Activated T-helper 1 cell treated with anti-CD3 and anti-CD28 coated beads, Interleukin-12 subunit alpha, Interleukin-12 subunit beta, Interleukin-2, Interleukin-4 antibody, amounts not matched to agents 30 ng/mL and 10 ng/mL and 1 ng/mL, durations not matched to agents 14 hours and 24 hours and 36 hours (primary cell): ENCODE measurements around the gene TSHZ2. TPM values are rescaled to one million over a fixed set of nuclear protein-coding genes. Genes with fewer than 3 reads are reported as not detected.
A peak's percentile ranks its signal among the peaks of the same experiment; 100 is the strongest.

ENCODE experiments used
- DNase-seq: peaks from one replicate; pipeline ENCODE4 v3.0.0; 2021; ENCODE audit warnings: low spot score
- H3K27ac Mint-ChIP-seq: one replicate; pipeline ENCODE4 v1.8.0; 2021; ENCODE audit warnings: mild to moderate bottlenecking, mixed read lengths
- H3K27me3 Mint-ChIP-seq: one replicate; pipeline ENCODE4 v1.8.0; 2022; ENCODE audit warnings: mild to moderate bottlenecking, moderate library complexity, mixed read lengths; ENCODE audit not compliant: insufficient read depth
- H3K36me3 Mint-ChIP-seq: one replicate; pipeline ENCODE4 v1.8.0; 2021; ENCODE audit warnings: low read depth, mixed read lengths
- H3K4me1 Mint-ChIP-seq: one replicate; pipeline ENCODE4 v1.8.0; 2021; ENCODE audit warnings: low read depth, mixed read lengths
- H3K4me3 Mint-ChIP-seq: one replicate; pipeline ENCODE4 v1.8.0; 2021; ENCODE audit warnings: mild to moderate bottlenecking, moderate library complexity, mixed read lengths
- H3K9me3 Mint-ChIP-seq: one replicate; pipeline ENCODE4 v1.8.0; 2021; ENCODE audit warnings: mixed read lengths
- intact Hi-C: fragments of 100-400 bp; cut with micrococcal nuclease; formaldehyde crosslinking; loops from one replicate; pipeline ENCODE4 v1.15.1; 2024
- total RNA-seq: library from RNA; stranded (reverse); gene quantifications from 2 replicates; pipeline ENCODE4 v1.2.3, GENCODE V29; 2022

The TSHZ2 gene
- total RNA-seq, 1 donor from 2014 or later, result 26.0 TPM

DNA sequence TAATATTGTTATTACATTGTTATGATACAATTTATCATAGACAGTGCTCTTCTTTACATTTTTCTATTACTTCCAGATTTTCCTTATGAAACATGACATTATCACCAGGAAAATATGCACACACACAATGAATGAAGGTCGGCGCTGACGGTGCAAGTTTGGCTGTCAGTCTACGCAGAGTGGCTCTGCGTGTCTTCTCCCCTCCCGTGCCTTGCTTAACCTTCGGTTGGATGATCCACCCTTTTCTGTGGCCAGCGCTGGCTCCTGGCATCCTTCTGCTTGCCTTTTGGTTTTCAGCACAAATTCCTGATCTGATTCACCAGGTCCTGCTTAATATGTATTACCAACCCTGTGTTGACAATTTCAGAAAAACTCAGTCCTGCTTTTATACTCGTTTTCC, 157.4 kb downstream of the TSHZ2 start:
- DNase-seq, result no peak
- intact Hi-C loops, result no loop called here
- Mint-ChIP-seq H3K27ac (no peak overlapping the region), H3K4me3 (no peak overlapping the region), H3K27me3 (no peaks in the 10 kb centered on the region), H3K36me3 (peaks cover 6% of the 10 kb centered on the region), H3K4me1 (peaks cover 51% of the 10 kb centered on the region), H3K9me3 (no peaks in the 10 kb centered on the region)

DNA sequence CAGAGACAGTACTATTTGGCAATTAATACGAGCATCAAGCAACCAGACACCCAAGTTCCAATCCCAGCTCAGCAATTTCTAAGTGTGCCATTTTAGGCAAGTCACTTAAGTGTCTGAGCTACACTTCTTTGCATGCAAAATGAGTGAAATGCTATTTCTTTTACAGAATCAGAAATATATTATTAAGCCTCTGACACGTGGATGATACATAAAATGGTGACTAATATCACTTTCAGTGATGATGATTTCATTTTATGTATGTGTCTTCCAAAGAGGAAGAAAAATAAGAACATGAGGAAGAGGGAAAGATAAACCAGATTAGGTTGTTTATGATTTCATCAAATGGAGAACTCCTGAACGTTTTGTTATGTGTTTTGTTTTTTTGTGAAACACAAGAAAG, 158.6 kb downstream of the TSHZ2 start:
- Mint-ChIP-seq H3K27me3 (peaks cover 2% of the 10 kb centered on the region), H3K4me3 (no peak overlapping the region), H3K4me1 (peaks cover 51% of the 10 kb centered on the region), H3K9me3 (no peaks in the 10 kb centered on the region), H3K27ac (no peak overlapping the region), H3K36me3 (peaks cover 10% of the 10 kb centered on the region)
- intact Hi-C loops, result no loop called here
- DNase-seq, result no peak

DNA sequence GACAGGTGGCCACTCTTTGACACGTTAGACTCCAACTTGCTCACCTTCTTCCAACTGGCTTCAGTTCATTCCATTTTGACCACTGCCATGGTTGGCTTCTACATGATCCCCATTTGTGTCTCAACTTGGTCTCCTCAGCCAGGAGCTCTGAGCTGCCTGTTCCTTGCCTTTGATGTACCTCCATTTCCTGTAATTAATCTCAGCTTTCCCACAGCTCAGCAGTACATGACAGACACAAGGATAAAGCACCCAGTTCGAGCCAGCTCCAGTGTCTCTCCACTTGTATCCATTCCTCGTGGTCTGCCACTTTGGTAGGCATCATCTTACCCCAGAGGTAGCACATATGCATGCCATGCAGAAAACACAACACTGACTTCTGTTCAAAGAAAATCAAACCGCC, 161.0 kb downstream of the TSHZ2 start:
- Mint-ChIP-seq H3K27ac (no peak overlapping the region), H3K4me3 (no peak overlapping the region)

DNA sequence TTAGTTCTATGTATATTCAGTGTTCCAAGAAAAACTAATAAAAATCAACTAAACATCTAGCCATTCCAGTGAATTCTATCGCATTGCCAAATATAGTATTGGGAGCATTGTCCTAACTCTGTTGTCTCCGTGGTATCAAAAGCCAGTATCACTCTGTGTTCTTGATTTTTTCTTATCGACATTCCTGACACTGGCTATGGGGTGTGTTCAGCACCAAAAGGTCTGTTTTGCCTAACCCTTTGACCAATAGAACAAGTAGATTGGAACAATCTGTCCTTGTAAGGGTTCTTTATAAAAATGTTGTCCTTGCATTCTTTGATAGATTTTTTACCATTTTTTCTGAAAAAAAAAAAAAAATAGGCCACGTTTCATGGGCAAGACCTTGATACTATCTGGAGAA, 161.5 kb downstream of the TSHZ2 start:
- H3K27ac Mint-ChIP-seq, result no peak overlapping the region
- no peaks in the 10 kb centered on the region for H3K9me3 Mint-ChIP-seq
- peaks cover 30% of the 10 kb centered on the region for H3K4me1 Mint-ChIP-seq
- H3K27me3 Mint-ChIP-seq, result peaks cover 2% of the 10 kb centered on the region
- peaks cover 5% of the 10 kb centered on the region for H3K36me3 Mint-ChIP-seq
- intact Hi-C loops, result no loop called here
- DNase-seq, result no peak
- H3K4me3 Mint-ChIP-seq, result no peak overlapping the region

More for the DNA sequence above, 161.0 kb downstream of the TSHZ2 start:
- H3K27me3 Mint-ChIP-seq, result peaks cover 2% of the 10 kb centered on the region
- peaks cover 8% of the 10 kb centered on the region for H3K36me3 Mint-ChIP-seq
- intact Hi-C loops, result no loop called here
- DNase-seq, result no peak
- peaks cover 29% of the 10 kb centered on the region for H3K4me1 Mint-ChIP-seq
- H3K9me3 Mint-ChIP-seq, result no peaks in the 10 kb centered on the region

DNA sequence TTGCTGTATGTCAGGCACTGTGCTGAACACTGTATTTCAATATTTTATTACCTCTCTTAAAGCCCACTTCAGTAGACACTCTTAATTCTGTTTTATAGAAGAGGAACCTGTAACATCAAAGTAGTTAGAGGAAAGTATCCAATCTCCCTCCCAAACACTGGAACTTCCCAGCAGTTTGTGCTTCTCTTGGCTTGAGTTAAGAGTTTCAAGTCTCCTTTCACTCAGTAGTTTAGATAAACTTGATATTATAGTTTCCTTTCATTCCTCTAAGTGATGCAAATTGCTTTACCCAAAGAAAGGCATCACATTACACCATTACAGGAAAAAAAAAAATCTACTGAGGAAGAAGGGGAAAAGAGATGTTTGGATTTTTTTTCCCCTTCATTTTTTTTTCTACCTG, 164.3 kb downstream of the TSHZ2 start:
- intact Hi-C loops, result no loop called here
- DNase-seq, result no peak
- Mint-ChIP-seq H3K36me3 (peaks cover 5% of the 10 kb centered on the region), H3K4me1 (peaks cover 38% of the 10 kb centered on the region), H3K27ac (no peak overlapping the region), H3K9me3 (no peaks in the 10 kb centered on the region), H3K27me3 (peaks cover 2% of the 10 kb centered on the region), H3K4me3 (no peak overlapping the region)

DNA sequence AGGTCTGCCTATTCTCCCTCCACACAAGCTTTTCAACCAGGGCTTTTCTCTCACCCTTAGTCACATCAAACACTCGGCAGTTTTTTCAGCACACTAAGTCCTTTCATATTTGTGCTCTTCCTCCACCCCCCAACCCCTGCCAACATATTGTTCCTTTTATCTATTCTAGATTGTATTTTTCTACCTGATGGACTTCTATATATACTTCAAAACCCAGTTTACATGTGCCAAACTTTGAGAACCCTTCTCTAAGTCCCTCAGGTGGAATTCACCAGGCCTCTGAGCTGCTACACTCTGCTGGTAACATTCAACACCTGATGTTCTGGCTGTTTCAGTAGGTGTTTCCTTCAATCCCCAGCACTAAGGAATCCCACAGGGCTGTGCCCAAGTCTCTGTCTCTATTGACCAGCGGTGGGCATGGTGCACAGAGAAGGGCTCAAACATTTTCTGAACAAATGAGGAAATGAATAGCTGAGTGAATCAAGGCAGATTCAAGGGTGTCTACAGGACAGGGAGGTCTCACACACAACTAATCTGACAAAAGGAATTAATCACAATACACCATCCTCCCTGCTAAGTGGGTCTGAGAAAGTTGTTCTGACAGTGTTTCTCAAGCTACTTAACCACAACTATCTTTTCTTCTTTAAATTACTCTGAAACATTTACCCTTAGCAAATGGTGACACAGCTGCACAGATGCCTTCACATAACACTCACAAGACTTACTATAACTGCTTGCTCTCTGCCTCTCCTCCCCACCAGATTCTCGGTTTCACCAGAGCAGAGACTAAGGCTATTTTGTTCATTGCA, 166.5 kb downstream of the TSHZ2 start:
- Mint-ChIP-seq H3K4me1 (peaks cover 31% of the 10 kb centered on the region), H3K27me3 (peaks cover 2% of the 10 kb centered on the region), H3K4me3 (no peak overlapping the region), H3K36me3 (peaks cover 7% of the 10 kb centered on the region), H3K27ac (peak overlapping the region; percentile 76), H3K9me3 (peaks cover 7% of the 10 kb centered on the region)
- no peak for DNase-seq
- intact Hi-C loops, result loop anchor here (2.0 kb wide), 1 partner anchor 164 kb away; no protein-coding TSS in a partner anchor

DNA sequence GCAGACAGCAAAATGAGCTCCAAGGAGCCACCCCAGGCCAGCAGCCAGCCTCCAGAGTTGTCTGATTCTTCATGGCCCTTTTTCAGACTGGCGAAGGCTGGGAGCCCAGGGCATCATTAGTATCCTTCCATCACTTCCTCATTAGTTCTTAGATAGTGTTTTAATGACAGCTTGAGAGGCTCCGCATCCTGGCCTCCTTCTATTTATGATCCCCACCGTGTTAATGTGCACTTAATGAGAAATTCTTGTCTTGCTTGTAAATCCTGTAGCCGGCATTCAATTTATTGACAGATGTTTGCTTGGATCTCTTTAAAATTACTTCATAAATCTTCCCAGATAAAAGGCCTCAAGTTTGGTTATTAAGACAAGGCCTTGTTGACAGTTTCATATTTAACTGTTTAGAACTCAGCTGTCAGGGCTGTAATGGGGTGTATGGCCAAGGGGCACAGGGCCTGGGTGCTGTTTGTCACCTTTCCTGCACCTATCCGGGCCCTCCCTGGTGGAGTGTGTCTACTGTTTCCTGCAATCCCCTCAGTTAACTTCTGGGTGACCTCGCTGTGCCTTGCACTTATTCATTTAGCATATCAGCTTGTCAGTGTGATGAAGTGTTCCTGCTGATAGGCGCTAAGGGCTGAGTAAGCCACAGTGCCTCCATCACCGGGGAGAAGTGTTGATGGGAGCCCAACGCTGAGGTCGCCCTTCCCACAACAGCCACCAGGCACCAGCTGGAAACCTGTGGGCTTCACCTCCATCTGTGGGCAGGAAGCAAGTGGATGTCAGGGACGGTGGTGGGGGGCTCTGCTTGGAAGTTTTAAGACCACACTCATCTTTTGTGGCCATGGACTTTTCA, 169.3 kb downstream of the TSHZ2 start:
- Mint-ChIP-seq H3K27me3 (no peaks in the 10 kb centered on the region), H3K27ac (peak overlapping the region; percentile 35), H3K9me3 (peaks cover 7% of the 10 kb centered on the region), H3K4me3 (no peak overlapping the region), H3K4me1 (peaks cover 46% of the 10 kb centered on the region), H3K36me3 (peaks cover 6% of the 10 kb centered on the region)
- intact Hi-C loops, result no loop called here
- DNase-seq, result no peak

DNA sequence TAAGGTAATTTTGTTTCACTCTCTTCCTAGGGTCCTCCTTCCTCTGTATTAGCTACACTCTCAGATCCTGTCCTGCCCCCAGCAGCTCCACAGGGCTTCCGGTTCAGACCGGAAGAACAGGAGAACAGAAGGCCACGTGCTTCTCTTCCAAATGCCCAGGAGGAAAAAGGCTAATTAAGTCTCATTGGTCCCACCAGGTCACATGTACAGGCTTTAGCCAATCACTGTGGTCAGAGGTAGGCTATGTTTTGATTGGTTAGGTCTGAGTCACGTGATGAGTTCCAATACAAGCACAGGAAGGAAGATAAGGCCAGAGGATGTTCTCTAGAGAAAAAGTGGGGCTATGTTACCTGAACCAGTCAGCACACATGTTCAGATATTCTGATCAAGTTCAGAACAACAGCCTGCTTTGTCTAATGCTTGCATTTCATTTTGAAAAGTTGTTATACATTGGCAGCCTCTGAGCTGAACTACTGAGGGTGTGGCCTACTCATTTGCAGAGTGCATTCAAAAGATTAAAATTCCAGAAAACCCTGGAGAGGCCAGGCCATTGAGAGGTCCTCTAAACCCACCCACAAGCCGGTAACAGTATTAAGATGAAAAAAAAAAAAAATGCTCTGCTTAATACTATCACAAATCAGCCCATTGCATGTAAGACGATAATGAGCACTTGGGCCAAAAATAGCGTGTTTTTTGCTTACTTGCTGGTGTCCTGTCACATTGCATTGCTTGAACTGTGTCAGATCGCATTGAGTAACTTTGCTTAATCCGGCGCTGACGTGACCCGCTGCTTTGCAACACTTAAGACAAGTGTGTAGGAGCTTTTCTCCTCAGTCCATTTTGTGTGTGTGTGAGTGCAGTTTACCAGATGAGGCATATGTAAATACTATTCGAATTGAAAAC, 170.3 kb downstream of the TSHZ2 start:
- Mint-ChIP-seq H3K4me3 (no peak overlapping the region), H3K4me1 (peaks cover 54% of the 10 kb centered on the region), H3K27me3 (no peaks in the 10 kb centered on the region), H3K27ac (peak overlapping the region; percentile 70), H3K36me3 (peaks cover 6% of the 10 kb centered on the region), H3K9me3 (peaks cover 7% of the 10 kb centered on the region)
- intact Hi-C loops, result no loop called here
- DNase-seq, result no peak

DNA sequence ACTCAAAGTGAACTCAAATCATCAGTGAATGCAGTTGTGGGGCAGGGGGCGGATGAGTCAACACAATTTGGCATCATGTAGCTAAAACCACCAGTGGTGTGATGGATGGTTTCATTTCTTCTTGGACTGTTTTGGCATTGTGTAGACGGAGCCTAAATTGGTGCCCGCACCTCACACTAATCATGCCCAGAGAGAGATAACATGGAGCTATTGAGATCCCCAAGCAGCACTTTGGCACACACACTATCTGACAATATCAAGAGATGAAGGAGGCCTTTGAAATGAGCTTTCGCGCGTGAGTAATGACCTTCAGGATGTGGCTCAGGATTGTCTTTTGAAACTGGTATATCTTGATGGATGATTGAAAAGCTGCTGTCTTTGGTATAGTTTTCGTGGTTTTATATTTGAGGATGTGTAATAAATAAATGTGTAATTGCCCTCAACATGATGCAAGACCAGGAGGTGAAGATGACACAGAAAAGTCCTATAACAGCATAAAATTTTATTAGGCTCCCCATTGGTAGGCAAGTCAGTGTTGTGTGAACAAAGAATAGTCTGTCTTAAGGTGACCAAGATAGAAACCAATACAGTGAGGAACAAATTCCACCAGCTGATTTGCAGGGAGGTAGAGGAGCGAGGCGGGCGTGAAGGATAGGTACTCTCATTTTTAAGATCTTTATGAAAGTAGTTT, 174.2 kb downstream of the TSHZ2 start:
- Mint-ChIP-seq H3K9me3 (peaks cover 7% of the 10 kb centered on the region), H3K36me3 (peaks cover 6% of the 10 kb centered on the region), H3K27me3 (no peaks in the 10 kb centered on the region), H3K27ac (peak overlapping the region; percentile 87), H3K4me3 (peak overlapping the region; percentile 44), H3K4me1 (peaks cover 57% of the 10 kb centered on the region)
- intact Hi-C loops, result loop anchor here (1.0 to 5.0 kb wide), 11 partner anchors 8 to 839 kb away; no protein-coding TSS in a partner anchor
- DNase-seq, result no peak

DNA sequence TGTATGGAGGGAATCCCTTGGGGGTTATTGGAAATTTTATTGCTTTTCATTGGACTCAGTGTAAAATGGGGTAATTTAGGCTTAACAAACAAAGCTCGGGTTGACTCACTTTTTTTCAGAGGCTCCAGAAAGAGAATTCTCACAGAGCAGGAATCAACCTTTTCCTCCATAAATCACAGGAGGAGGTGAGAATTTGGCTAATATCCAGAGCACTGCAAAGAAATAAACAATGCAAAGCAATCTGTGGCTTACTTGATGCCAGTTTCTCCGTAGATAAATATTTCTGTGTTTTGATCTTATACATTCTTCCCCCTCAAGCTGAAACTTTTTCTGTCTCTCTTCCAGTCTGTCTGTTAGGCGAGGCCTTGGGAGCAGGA, 176.6 kb downstream of the TSHZ2 start:
- DNase-seq, result no peak
- Mint-ChIP-seq H3K9me3 (no peaks in the 10 kb centered on the region), H3K4me1 (peaks cover 59% of the 10 kb centered on the region), H3K27me3 (no peaks in the 10 kb centered on the region), H3K4me3 (peak overlapping the region; percentile 45), H3K36me3 (peaks cover 4% of the 10 kb centered on the region), H3K27ac (peak overlapping the region; percentile 75)
- intact Hi-C loops, result loop anchor here (5.0 kb wide), 2 partner anchors 736 to 841 kb away; no protein-coding TSS in a partner anchor

DNA sequence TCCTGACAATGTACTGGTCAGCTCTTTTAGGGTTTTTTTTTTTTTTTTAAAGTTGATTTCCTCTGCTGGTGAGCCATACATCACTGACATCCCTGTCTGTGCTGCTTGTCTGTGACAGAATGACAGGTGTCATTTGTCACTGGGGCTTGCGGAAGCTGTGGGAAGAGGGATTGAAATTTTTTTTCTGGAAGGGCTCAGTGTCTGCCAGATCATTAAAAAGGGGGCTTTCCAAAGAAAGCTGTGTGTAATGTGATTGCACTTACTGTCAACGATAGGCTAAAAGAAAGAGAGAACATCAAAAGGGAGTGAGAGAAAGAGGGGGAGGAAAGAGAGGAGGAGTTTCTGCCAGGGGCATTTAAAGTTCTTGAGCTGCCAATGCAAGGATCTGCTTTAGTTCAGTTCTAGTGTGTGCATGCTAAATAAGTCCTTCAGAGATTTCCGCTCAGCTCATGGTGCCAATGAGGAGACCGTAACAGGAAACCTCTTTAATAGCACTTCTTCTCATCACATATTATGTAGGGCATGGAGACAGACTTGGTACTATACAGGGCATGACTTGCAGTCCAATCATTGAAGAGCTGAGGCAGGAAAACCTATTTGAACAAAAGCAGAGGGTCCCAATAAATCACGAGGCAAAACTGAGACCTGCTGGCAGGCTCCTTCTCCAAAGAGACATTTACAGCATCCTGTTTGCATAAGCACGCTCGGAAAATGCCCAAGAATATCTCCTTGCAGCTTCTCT, 177.2 kb downstream of the TSHZ2 start:
- Mint-ChIP-seq H3K9me3 (no peaks in the 10 kb centered on the region), H3K27ac (peak overlapping the region; percentile 75), H3K4me1 (peaks cover 64% of the 10 kb centered on the region), H3K27me3 (no peaks in the 10 kb centered on the region), H3K4me3 (peak overlapping the region; percentile 45), H3K36me3 (peaks cover 2% of the 10 kb centered on the region)
- DNase-seq, result no peak
- intact Hi-C loops, result loop anchor here (5.0 kb wide), 2 partner anchors 737 to 842 kb away; no protein-coding TSS in a partner anchor
